Middle frontal gyrus (tissue), 1 donor: Measurements from ENCODE around the gene CORO2B.

Source experiments
- DNase-seq: peaks from one replicate; pipeline ENCODE4 v3.0.0-alpha.2; 2015; ENCODE audit warnings: low spot score; ENCODE audit errors: extremely low spot score

Gene CORO2B

GRCh38 chr15:68572309-68572708 is 6.5 kb upstream of the CORO2B start:
- DNase-seq = no peak

DNA sequence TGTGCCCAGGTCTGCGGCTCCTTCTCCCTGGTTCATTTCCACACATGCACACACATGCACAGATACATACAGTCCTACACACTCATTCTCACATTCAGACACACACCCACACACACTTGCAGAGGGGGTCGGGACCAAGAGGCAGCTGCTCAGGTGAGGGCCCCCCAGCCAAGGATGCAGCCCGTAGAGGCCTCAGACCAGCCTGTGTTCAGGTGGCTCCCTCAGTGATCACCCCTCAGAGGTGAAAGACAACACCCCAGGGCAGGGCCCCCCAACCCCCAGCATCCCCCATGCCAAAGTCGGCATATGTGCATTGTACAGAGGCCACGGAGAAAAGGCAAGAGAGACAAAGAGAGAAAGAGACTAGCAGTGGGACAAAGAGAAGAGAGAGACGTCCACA is 5.9 kb upstream of the CORO2B start:
- no peak for DNase-seq

DNA sequence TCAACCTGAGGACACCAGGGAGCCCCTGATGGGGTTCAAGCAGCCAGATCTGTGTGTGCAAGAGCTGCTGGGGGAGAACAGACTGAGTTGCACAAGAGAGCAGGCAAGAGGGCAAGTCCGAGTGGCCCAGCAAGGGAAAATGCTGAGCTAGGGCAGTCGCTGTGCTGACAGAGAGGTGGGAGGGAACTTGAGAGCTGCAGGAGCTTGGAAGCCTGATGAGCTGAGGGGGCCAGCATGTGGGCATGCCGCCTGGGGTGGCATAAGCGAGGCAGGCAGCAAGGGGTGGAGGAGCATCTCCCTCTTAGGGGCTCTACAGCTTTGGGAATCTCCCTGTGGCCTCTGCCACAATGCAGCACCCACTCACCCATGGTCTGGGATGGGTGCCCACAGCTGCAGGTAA is 4.7 kb upstream of the CORO2B start:
- DNase-seq = no peak

- no peak for DNase-seq
These were observed 4.2 kb upstream of the CORO2B start for GRCh38 chr15:68574629-68575028.

DNA sequence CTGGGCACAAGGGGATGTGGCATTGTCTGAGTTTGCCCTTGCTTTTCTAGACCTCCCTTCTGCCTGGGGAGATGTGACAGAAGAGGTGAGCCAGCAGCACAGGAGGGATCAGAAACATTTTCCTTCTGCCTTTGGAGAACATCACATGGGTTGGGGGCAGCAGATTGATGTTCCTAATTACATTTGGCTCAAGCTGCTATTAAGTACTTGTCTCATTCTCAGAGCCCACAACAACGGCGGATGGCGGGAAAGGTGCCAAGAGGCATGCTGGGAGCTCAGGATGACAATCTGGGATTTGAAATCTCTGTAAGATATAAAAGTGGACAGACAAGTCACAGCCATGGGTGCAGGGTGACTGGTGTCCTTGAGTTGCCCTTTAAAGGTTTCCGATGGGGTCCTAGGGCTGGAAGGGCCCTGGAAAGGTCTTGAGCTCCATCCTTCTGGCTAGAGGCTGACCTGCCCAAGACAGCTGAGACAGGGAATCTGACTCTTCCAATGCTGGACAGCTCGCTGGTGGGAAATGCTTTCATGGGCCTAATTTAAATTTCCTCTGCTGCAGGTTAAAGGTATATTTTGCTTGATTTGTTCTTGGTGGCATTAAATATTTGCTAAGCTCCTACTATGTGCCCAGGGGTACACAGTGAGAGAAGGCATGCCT is 2.4 kb upstream of the CORO2B start:
- no peak for DNase-seq

DNA sequence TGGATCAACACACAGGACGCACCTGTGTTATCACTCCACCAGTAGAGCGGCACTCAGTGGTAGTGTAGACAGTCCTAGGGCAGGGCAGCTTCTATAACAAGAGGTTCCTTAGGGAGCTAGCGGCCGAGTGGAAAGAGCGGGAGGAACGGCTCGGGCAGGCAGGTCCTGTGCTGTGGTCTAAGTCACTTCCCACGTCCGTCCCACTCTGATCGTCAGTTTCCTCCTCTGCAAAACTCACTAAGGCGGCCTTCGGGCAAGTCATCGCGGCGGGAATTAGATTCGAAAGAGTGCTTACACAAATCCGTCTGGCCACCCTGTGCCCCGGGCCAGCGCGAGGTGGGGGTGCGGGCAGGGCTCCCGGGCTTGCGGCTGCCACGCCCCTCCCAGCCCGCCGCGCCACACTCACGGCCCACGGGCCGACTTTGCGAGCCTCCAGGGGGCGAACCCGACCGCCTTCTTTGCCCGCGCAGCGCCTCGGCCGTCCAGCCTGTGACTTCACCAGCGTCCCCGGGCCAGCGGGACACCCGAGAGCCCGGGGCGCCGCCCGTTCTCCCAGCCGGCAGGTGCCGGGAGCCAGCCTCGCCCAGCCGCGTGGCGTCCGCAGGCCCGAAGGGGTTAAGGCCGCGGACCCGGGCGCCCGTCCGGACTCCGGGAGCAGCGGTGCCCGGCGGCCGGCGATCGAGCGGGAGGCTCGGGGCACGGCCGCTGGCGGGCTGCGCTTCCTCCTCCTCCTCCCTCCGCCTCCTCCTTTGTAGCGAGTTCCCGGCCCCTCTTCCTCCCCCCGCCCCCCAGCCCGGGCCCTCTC is 416 bp upstream of the CORO2B start:
- DNase-seq = peak; percentile 67

DNA sequence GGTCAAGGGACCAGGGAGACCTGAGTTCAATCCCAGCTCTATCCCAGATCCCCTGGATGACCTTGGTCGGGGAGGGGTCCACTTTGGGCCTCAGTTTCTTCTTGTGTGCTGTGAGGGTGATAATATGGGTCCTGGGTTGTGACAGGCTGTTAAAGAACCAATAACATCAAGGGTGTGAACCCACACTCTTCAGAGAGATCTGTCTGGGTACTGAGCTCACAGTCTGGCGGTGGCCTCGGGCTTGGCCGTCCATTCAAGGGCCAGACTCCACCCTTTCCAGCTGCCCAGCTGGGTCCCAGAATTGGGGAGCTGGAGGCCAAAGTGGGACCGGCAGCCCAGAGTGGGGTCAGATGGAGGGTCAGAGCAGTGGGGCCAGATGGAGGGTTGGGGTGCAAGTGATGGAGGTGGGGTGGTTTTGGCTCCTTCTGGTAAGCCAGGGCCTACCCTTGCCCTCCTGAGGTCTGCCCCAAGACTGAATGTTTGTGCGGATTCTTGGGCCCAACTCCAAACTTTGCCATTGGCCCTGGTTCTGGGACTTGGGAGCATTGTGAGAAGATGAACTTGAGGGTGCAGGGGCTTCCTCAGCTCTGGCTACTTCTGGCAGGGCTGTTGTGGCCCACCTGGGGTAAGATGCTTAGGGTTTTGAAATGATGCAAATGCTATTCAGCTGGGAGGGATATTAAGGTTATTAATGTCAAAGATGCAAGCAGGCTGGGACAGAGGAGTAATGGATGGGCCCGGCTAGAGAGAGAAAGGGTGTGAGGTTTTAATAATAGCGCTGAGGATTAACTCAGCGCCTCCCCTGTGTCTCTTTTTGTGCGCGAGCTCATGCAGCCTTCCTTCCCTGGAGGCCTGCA is 1.5 kb downstream of the CORO2B start:
- no peak for DNase-seq

DNA sequence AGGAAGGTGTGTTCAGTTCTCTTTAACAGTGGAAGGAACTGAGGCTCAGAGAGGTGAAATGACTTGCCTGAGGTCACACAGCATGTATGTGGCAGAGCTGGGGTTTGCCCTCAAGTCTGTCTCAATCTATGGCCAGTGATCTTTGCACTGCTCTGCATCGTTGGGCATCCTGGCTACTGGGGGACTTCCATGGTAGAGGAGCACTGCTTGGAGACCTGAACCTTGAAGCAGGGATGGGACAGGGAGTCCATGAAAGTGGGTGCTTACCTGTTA is 2.0 kb downstream of the CORO2B start:
- DNase-seq = no peak

DNA sequence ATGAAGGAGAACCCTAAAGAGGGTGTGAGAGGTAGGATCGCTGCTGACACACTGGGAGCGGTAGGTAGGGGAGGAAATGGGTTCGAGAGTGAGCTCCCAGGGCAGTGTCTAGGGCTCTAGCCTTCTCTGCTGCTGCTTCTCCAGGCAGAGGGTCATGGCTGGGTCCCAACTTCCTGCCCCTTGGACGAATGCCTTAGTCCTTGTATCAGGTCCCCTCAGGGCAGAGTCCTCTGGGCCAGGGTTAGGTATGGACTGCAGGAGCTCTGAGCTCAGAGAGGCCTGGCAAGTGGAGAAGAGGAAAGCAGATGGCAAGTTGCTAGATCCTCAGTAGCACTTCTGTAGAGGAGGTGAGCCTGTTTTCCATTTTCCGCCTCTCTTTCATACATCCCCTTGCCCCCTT is 2.9 kb downstream of the CORO2B start:
- DNase-seq = no peak

- DNase-seq = no peak
These were observed 3.4 kb downstream of the CORO2B start for GRCh38 chr15:68582236-68582635.

DNA sequence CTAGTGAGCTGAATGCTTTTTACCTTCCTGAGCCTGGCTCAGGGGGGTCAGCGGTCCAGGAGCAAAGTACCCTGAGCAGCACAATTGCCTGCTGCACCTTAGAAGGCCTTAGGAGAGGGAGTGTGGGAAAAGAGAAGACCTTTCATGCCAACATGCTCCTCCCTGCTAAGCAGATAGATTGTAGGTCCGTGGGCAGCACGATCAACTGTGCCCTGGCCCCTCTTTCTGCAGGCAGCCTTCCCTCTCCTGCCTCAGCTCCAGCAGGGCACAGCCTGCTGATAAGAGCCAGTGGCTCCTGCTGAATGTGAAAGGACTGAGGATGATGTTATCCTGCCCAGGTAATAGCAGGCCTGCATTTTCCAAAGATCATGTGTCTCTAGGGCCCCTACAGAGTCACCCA is 4.1 kb downstream of the CORO2B start:
- no peak for DNase-seq

DNA sequence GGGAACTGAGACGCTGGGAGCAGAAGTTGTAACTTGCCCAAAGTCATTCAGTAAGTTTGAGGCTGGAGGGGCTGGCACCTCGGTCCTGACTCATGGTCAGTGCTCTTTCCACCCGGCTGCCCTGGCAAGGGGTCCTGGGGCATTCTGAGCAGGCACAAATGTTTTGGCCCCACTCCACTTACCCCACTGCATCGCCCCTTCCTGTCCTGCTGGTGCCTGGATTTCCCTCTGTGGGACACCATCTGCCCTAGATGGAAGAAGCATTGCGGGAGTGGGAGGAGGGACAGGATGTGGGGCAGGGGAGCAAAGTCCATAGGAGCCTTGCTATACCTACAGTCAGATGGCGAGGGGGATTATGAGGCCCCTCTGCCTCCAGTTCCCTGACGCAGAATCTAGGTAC is 4.5 kb downstream of the CORO2B start:
- DNase-seq = no peak

- no peak for DNase-seq
These were observed 5.4 kb downstream of the CORO2B start for GRCh38 chr15:68583936-68584755.

- DNase-seq = no peak
These were observed 6.2 kb downstream of the CORO2B start for GRCh38 chr15:68584756-68585573.

GRCh38 chr15:68585574-68586273 is 6.9 kb downstream of the CORO2B start:
- DNase-seq = no peak

- no peak for DNase-seq
These were observed 7.6 kb downstream of the CORO2B start for GRCh38 chr15:68586274-68586961.

DNA sequence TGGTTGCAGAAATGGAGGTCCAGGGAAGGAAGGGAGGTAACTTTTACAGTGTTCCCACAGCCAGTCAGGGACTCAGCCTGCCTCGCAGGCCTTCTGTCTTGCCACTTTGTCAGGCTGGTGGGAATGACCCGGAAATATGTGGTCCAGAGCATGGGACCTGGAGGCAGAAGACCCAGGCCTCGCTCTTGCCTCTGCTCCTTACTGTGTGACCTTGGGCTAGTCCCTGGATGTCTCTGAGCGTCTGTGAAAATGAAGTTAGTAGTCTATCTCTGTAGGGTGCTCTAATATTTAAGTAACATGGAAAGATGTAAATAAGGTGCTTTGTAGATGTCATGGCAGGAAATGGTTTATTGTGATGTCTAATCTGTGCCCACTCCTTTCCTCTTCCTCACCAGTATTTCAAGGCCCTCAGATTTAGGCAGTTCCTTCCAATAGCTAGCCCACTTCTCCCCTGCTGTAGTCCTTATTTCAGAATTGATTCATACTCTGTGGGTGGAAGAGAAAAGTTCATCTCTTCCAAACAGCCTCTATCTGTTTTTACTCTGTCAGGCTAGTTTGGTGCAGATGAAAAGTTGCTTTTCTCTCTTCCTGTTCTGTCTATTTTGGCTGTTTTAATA is 9.1 kb downstream of the CORO2B start:
- DNase-seq = no peak

DNA sequence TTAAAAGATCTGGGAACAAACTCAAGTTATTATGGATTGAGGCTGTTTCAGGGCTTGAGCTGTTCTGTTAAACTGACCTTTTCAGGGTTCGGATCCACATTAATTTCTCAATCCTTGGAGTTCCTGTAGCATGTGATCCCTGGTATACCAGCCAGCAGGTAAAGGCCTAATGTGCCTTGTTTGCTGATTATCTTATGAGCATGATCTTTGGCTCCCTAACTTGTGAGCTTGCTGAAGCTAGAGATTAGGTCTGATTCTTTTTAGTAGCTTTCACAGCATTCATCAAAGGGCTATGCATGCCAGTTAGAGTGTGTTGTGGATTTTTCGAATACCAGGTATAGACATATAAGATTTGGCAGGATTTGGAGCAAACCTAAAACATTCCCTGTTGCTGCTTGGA is 10.3 kb downstream of the CORO2B start:
- no peak for DNase-seq
